A673 (cell line): ENCODE results near the gene FAM163B. TPM values are rescaled to one million over a fixed set of nuclear protein-coding genes. Genes with fewer than 3 reads are reported as not detected.

ENCODE experiments used
- BruUV-seq: library from RNA; stranded (reverse); fragments of 400-500 nt; replicated peaks from 2 replicates; lab custom pipeline; 2021; lab: Mats Ljungman, UMichigan
- CTCF ChIA-PET: fragments of 300-600 bp; sonication (Branson Sonifier 250); formaldehyde crosslinking; loops from one replicate; lab custom pipeline; 2022; ENCODE audit warnings: antibody characterized with exemption; lab: Charles Lee
- POLR2A ChIA-PET: fragments of 300-600 bp; sonication (Branson Sonifier 250); formaldehyde crosslinking; loops from one replicate; lab custom pipeline; 2022; ENCODE audit warnings: antibody characterized with exemption; ENCODE audit not compliant: low non-redundant PET; lab: Charles Lee
- DNase-seq: peaks from one replicate; pipeline ENCODE4 v3.0.0-alpha.2; 2015; ENCODE audit warnings: low spot score
- H3K27ac ChIP-seq: fragments of 200-600 bp; sonication (generic); 2 replicates; pipeline ENCODE4 v1.5.1; 2016; ENCODE audit warnings: mixed run types, low read depth, mild to moderate bottlenecking, mixed read lengths, antibody characterized with exemption, low read length; ENCODE audit not compliant: poor library complexity, severe bottlenecking
- H3K27me3 ChIP-seq: fragments of 200-600 bp; sonication (generic); replicated peaks from 2 replicates; pipeline ENCODE4 v1.6.1; 2017; ENCODE audit warnings: mixed run types, low read depth, mild to moderate bottlenecking, mixed read lengths, antibody characterized with exemption, low read length; ENCODE audit not compliant: insufficient read depth, poor library complexity
- H3K36me3 ChIP-seq: fragments of 200-600 bp; sonication (generic); 2 replicates; pipeline ENCODE4 v1.6.1; 2016; ENCODE audit warnings: mixed run types, mild to moderate bottlenecking, mixed read lengths, antibody characterized with exemption, low read length; ENCODE audit not compliant: insufficient read depth, poor library complexity, severe bottlenecking
- H3K4me1 ChIP-seq: fragments of 200-600 bp; sonication (generic); 2 replicates; pipeline ENCODE4 v1.6.1; 2017; ENCODE audit warnings: mixed run types, mild to moderate bottlenecking, mixed read lengths, antibody characterized with exemption, low read length; ENCODE audit not compliant: insufficient read depth, poor library complexity, severe bottlenecking
- H3K4me3 ChIP-seq: fragments of 200-600 bp; sonication (generic); 2 replicates; pipeline ENCODE4 v1.5.1; 2016; ENCODE audit warnings: low read depth, mixed run types, mild to moderate bottlenecking, mixed read lengths, low read length; ENCODE audit not compliant: poor library complexity, severe bottlenecking
- H3K9me3 ChIP-seq: fragments of 200-600 bp; sonication (generic); 2 replicates; pipeline ENCODE4 v1.6.1; 2016; ENCODE audit warnings: mixed run types, low read depth, mild to moderate bottlenecking, mixed read lengths, antibody characterized with exemption, low read length; ENCODE audit not compliant: poor library complexity, severe bottlenecking
- CTCF ChIP-seq: fragments of 300-800, 200-600 bp; sonication (generic); conservative IDR thresholded peaks from 2 replicates; pipeline ENCODE4 v1.5.1; 2017; ENCODE audit warnings: low read depth, mild to moderate bottlenecking, antibody characterized with exemption, low read length, moderate library complexity, mixed read lengths
- EZH2 ChIP-seq: fragments of 200-600 bp; sonication (generic); IDR thresholded peaks from 2 replicates; pipeline ENCODE4 v1.6.1; 2017; ENCODE audit warnings: borderline replicate concordance, low read depth, mild to moderate bottlenecking, mixed read lengths, antibody characterized with exemption, low read length; ENCODE audit not compliant: poor library complexity, severe bottlenecking
- intact Hi-C: fragments of 100-400 bp; cut with micrococcal nuclease; formaldehyde crosslinking; loops from one replicate; pipeline ENCODE4 v1.10.0; 2022; ENCODE audit not compliant: unreplicated experiment
- total RNA-seq: library from RNA; stranded (reverse); gene quantifications from 2 replicates; pipeline ENCODE4 v1.2.3, GENCODE V29; 2021

The FAM163B gene
- total RNA-seq, 1 experiment from 2014 or later, result not detected

GRCh38 chr9:133639613-133640012 is 30.4 kb upstream of the FAM163B start:
- BruUV-seq, result no TSS peak
- H3K36me3 ChIP-seq, result no peaks in the 10 kb centered on the region
- no peaks in the 10 kb centered on the region for H3K27me3 ChIP-seq
- no peaks in the 10 kb centered on the region for H3K9me3 ChIP-seq
- ChIA-PET POLR2A (no interaction called here), CTCF (no interaction called here)
- H3K27ac ChIP-seq, result no peak overlapping the region
- H3K4me3 ChIP-seq, result no peak overlapping the region
- no peak for TF ChIP-seq CTCF
- no peak for TF ChIP-seq EZH2
- no peak for DNase-seq
- H3K4me1 ChIP-seq, result no peaks in the 10 kb centered on the region
- intact Hi-C loops, result no loop called here

- H3K9me3 ChIP-seq, result no peaks in the 10 kb centered on the region
- no peak for DNase-seq
- intact Hi-C loops, result no loop called here
- no peaks in the 10 kb centered on the region for H3K27me3 ChIP-seq
- no peaks in the 10 kb centered on the region for H3K4me1 ChIP-seq
- H3K27ac ChIP-seq, result no peak overlapping the region
- no peak overlapping the region for H3K4me3 ChIP-seq
- H3K36me3 ChIP-seq, result no peaks in the 10 kb centered on the region
- BruUV-seq, result no TSS peak
- TF ChIP-seq EZH2 (no peak), CTCF (no peak)
- CTCF ChIA-PET, result no interaction called here
- POLR2A ChIA-PET, result no interaction called here
These were observed 29.5 kb upstream of the FAM163B start for GRCh38 chr9:133638711-133639110.

GRCh38 chr9:133638076-133638475 is 28.9 kb upstream of the FAM163B start:
- TF ChIP-seq EZH2, result no peak
- TF ChIP-seq CTCF, result no peak
- ChIA-PET POLR2A (no interaction called here), CTCF (no interaction called here)
- no TSS peak for BruUV-seq
- H3K27me3 ChIP-seq, result no peaks in the 10 kb centered on the region
- no peaks in the 10 kb centered on the region for H3K9me3 ChIP-seq
- H3K4me1 ChIP-seq, result no peaks in the 10 kb centered on the region
- H3K4me3 ChIP-seq, result no peak overlapping the region
- no peak overlapping the region for H3K27ac ChIP-seq
- peak; percentile 52 for DNase-seq
- intact Hi-C loops, result no loop called here
- H3K36me3 ChIP-seq, result no peaks in the 10 kb centered on the region
